GM13977 (cell line): ENCODE data around the gene RCE1.
"Not testable (repeated sequence)": the region's sequence is repeated elsewhere in the genome, so short reads cannot be mapped to it uniquely, and the experiment has no call there.

ENCODE experiments used
- DNase-seq: peaks from one replicate; pipeline ENCODE4 v3.0.0; 2012; ENCODE audit warnings: low spot score
- in situ Hi-C: fragments of 300-500 bp; cut with MboI; formaldehyde crosslinking; loops from one replicate; pipeline ENCODE4 v1.12.0; 2022; ENCODE audit warnings: low sequenced_read_pairs, low pct_unique_long_range_greater_than_20kb, mixed read lengths, inconsistent platforms; ENCODE audit not compliant: unreplicated experiment
- TF ChIP-seq, protein P1 (sequence below): IDR thresholded peaks from 2 replicates; pipeline ENCODE4 v1.5.1; 2012; ENCODE audit warnings: mild to moderate bottlenecking, control low read depth; ENCODE audit not compliant: insufficient read depth; ENCODE audit errors: extremely low read depth, missing control alignments

The RCE1 gene, protein sequence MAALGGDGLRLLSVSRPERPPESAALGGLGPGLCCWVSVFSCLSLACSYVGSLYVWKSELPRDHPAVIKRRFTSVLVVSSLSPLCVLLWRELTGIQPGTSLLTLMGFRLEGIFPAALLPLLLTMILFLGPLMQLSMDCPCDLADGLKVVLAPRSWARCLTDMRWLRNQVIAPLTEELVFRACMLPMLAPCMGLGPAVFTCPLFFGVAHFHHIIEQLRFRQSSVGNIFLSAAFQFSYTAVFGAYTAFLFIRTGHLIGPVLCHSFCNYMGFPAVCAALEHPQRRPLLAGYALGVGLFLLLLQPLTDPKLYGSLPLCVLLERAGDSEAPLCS

DNA sequence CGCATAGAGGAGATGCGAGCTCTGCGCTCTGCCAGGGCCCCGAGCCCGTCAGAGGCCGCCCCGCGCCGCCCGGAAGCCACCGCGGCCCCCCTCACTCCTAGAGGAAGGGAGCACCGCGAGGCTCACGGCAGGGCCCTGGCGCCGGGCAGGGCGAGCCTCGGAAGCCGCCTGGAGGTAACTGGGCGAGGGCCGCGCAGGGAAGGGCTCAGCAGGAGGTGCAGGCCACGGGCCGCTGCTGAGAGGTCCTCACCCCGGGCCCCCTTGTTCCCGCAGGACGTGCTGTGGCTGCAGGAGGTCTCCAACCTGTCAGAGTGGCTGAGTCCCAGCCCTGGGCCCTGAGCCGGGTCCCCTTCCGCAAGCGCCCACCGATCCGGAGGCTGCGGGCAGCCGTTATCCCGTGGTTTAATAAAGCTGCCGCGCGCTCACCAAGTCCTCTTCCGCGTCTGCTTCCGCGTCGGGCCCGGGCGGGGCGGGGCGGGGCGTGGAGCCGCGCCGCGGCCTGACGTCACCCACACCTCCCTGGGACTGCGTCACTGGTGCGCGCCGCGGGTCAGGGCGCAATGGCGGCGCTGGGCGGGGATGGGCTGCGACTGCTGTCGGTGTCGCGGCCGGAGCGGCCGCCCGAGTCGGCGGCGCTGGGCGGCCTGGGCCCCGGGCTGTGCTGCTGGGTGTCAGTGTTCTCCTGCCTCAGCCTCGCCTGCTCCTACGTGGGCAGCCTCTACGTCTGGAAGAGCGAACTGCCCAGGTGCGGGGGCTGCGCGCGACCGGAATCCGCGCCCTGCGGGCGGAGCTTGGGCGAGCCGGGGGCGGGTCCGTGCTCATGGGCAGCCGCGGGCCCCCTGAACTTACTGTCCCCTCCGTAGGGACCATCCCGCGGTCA, at the start of gene RCE1:
Gene RCE1, plus strand, starts transcription at position 546 of the 880 bp plus-strand sequence. Its CDS starts 15 bp downstream, at position 561.
- TF ChIP-seq, protein P1, sequence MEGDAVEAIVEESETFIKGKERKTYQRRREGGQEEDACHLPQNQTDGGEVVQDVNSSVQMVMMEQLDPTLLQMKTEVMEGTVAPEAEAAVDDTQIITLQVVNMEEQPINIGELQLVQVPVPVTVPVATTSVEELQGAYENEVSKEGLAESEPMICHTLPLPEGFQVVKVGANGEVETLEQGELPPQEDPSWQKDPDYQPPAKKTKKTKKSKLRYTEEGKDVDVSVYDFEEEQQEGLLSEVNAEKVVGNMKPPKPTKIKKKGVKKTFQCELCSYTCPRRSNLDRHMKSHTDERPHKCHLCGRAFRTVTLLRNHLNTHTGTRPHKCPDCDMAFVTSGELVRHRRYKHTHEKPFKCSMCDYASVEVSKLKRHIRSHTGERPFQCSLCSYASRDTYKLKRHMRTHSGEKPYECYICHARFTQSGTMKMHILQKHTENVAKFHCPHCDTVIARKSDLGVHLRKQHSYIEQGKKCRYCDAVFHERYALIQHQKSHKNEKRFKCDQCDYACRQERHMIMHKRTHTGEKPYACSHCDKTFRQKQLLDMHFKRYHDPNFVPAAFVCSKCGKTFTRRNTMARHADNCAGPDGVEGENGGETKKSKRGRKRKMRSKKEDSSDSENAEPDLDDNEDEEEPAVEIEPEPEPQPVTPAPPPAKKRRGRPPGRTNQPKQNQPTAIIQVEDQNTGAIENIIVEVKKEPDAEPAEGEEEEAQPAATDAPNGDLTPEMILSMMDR: no peak
- DNase-seq: peak; percentile 98
- in situ Hi-C loops: loop anchor here (25.0 kb wide), 1 partner anchor 281 kb away; the partner anchor contains the start of gene CTSF

DNA sequence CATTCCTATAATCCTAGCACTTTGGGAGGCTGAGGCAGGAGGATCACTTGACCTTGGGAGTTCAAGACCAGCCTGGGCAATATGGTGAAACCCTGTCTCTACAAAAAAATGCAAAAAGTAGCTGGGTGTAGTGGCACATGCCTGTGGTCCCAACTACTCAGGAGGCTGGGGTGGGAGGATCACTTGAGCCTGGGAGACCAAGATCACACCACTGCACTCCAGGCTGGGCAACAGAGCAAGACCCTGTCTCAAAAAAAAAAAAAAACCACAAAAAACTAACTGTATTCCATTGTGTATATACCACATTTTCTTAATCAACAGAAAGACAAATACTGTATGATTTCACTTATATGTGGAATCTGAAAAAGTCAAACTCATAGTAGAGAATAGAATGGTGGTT, 43.4 kb upstream of the RCE1 start:
- DNase-seq, in situ Hi-C loops: not testable (repeated sequence)

DNA sequence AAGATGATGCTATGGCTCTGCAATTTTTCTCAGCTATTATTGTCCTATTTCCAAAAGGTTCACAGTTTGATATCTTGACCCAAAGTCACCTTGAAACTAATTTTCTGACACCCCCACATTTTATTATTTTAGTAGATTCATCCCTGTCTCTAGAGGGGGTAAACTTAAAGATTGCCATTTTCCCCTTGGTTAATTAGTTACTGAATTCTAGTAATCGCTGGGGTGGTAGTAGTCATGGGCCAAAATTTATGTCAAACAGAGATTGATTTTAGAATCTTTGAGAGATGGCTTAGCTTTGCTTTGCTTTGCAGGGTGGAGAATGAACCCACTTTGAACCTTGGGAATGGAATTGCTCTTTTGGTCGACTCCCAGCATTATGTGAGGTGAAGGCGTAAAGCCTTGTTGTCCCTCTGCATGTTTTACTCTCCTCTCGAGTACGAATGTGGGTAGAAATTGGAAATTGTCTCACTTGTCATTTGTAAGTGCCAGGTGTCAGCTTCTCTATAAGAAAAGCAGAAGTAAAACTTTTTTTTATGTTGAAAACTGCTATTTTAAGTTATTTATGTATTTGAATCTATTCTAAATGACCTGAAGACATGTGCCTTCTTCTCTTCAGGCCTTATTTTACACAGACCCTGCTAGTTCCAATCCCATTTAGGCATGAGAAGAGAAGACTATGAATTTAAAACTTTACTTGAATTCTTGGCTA, 42.4 kb upstream of the RCE1 start:
- peak; percentile 32 for DNase-seq
- in situ Hi-C loops: no loop called here
- TF ChIP-seq, protein P1: no peak

DNA sequence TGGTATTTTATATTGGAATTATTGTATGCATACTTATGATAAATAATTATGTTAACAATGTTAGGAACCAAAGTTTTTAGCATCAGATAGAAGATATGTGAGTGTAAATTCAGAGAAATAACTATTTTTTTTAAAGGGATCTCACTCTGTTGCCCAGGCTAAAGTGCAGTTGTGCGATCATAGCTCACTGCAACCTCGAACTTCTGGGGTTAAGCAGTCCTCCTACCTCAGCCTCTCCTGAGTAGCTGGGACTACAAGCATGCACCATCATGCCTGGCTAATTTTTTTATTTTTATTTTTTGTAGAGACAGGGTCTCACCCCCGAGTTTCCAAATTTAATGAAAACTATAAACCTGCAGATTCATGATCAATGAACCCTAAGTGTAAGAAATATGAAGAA, 33.6 kb upstream of the RCE1 start:
- in situ Hi-C loops: no loop called here
- TF ChIP-seq, protein P1: no peak

DNA sequence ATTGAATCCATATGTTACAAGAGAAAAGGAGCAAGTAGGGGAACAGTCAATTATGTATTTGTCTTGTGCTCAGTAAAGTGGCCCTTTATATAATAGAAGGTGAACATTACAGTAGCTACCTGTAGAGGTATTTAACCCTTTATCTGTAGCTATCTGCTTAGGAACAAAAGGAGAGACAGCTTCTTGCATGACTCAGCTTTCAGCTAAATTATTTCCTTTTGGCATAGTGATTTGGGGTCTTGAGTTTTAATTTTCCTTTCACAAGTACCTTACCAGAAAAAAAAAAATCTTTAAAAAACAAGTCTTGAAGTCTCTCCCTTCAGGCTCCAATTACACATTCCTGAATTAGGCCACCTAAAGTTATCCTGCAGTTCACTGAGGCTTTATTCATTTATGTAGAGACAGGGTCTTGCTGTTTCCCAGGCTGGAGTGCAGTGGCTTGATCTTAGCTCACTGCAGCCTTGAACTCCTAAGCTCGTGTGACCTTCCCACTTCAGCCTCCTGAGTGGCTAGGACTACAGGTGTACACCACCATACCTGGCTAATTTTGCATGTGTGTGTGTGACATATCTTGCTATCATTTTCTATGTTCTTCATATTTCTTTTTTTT, 32.6 kb upstream of the RCE1 start:
- no peak for DNase-seq
- TF ChIP-seq, protein P1: no peak
- in situ Hi-C loops: no loop called here

More for the DNA sequence above, 33.6 kb upstream of the RCE1 start:
- no peak for DNase-seq

DNA sequence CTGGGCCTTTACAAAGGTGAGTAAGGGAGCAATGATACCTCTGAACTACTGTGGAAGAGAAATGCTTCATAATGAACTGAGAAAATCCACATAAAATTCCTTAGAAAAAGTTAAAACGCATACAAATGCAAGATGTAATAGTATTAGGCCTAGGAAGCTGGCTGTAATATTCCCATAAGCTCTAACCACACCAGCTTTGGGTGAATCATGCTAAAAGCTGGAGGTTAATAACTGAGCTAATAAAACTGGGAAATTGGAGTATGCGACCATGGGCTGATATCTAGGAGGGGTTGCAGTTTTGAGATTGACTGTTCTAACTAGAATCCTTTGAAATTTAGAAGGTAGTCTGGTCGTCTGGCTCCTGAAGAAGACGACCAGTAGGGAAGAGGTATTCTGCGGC, 28.6 kb upstream of the RCE1 start:
- TF ChIP-seq, protein P1: no peak
- in situ Hi-C loops: no loop called here

More for the DNA sequence above, 28.6 kb upstream of the RCE1 start:
- no peak for DNase-seq
